ENCODE measurements around the gene U2AF2.

The U2AF2 gene

GRCh38 chr19:55644191-55644833, 10.5 kb upstream of the U2AF2 start:
- DNase-seq, result no peak

- DNase-seq, result no peak
These were observed 9.9 kb upstream of the U2AF2 start for GRCh38 chr19:55644842-55645511.

GRCh38 chr19:55645512-55645881, 9.3 kb upstream of the U2AF2 start:
- no peak for DNase-seq

- DNase-seq, result no peak
These were observed 7.7 kb upstream of the U2AF2 start for GRCh38 chr19:55646889-55647731.

- DNase-seq, result peak; percentile 28
These were observed 6.9 kb upstream of the U2AF2 start, which contains the start of gene CCDC106 for GRCh38 chr19:55647732-55648584. Gene CCDC106 (plus strand): TSS chr19:55648212. CDS start chr19:55649047, 835 bp downstream.

- DNase-seq, result no peak
These were observed 6.1 kb upstream of the U2AF2 start for GRCh38 chr19:55648585-55649267.

GRCh38 chr19:55649268-55650125, 5.3 kb upstream of the U2AF2 start:
- DNase-seq, result no peak

GRCh38 chr19:55650126-55650557, 4.7 kb upstream of the U2AF2 start:
- no peak for DNase-seq

- DNase-seq, result no peak
These were observed 4.1 kb upstream of the U2AF2 start for GRCh38 chr19:55650602-55651230.

- no peak for DNase-seq
These were observed 3.6 kb upstream of the U2AF2 start for GRCh38 chr19:55651236-55651635.

- DNase-seq, result no peak
These were observed 2.3 kb upstream of the U2AF2 start for GRCh38 chr19:55652311-55653128.

GRCh38 chr19:55653651-55654322, 1.0 kb upstream of the U2AF2 start:
- DNase-seq, result peak; percentile 93

GRCh38 chr19:55654323-55654867, 440 bp upstream of the U2AF2 start:
- DNase-seq, result peak; percentile 93

GRCh38 chr19:55655648-55656040, 809 bp downstream of the U2AF2 start:
- DNase-seq, result no peak

- no peak for DNase-seq
These were observed 1.7 kb downstream of the U2AF2 start for GRCh38 chr19:55656552-55656951.

- DNase-seq, result no peak
These were observed 2.3 kb downstream of the U2AF2 start for GRCh38 chr19:55656988-55657747.

- DNase-seq, result no peak
These were observed 4.1 kb downstream of the U2AF2 start for GRCh38 chr19:55658846-55659459.

- no peak for DNase-seq
These were observed 5.0 kb downstream of the U2AF2 start for GRCh38 chr19:55659822-55660221.

Data from NCI-H524 treated with DMSO at 0.1 percent for 48 hours (cell line).